Common myeloid progenitor, CD34-positive (primary cell): ENCODE data around the gene ADAMTS12.

Experiments
- CTCF ChIA-PET: fragments of 350-600 bp; sonication (Branson Sonifier 250); formaldehyde crosslinking; loops from one replicate; lab custom pipeline; 2021; ENCODE audit warnings: antibody characterized with exemption; lab: Charles Lee
- POLR2A ChIA-PET: fragments of 350-600 bp; sonication (Branson Sonifier 250); formaldehyde crosslinking; loops from one replicate; lab custom pipeline; 2021; ENCODE audit warnings: antibody characterized with exemption; lab: Charles Lee
- DNase-seq, 3 donors: peaks; one replicate each; pipeline versions ENCODE4 v3.0.0 to v3.0.0-alpha.2; 2013
- H3K27ac ChIP-seq, 2 experiments: 1 replicate in 1 of 2; 2 replicates in 1 of 2; pipeline ENCODE4 v1.7.0; 2013; ENCODE audit warnings: inconsistent platforms in 2 of 2, low read length in 2 of 2, mild to moderate bottlenecking in 2 of 2, low read depth in 1 of 2, moderate library complexity in 1 of 2; ENCODE audit not compliant: severe bottlenecking in 2 of 2, insufficient read depth in 1 of 2, poor library complexity in 1 of 2
- H3K27me3 ChIP-seq, 5 experiments: replicated peaks in 2 of 5; 1 replicate in 3 of 5; 2 replicates in 2 of 5; pipeline versions ENCODE4 v1.6.1 to v1.7.0; 2013; ENCODE audit warnings: low read length in 4 of 5, mild to moderate bottlenecking in 2 of 5, moderate library complexity in 2 of 5, inconsistent platforms in 1 of 5; ENCODE audit not compliant: insufficient read depth in 5 of 5, control insufficient read depth in 4 of 5
- H3K36me3 ChIP-seq, 4 experiments: 1 replicate in 2 of 4; 2 replicates in 2 of 4; pipeline versions ENCODE4 v1.6.1 to v1.7.0; 2013; ENCODE audit warnings: low read length in 3 of 4, control low read depth in 1 of 4, mild to moderate bottlenecking in 1 of 4; ENCODE audit not compliant: control insufficient read depth in 4 of 4, insufficient read depth in 4 of 4
- H3K4me1 ChIP-seq, 4 experiments: 1 replicate in 3 of 4; 2 replicates in 1 of 4; pipeline versions ENCODE4 v1.6.1 to v1.7.1; 2013; ENCODE audit warnings: low read length in 3 of 4, mild to moderate bottlenecking in 3 of 4, control low read depth in 1 of 4, inconsistent platforms in 1 of 4, moderate library complexity in 1 of 4; ENCODE audit not compliant: control insufficient read depth in 4 of 4, insufficient read depth in 4 of 4; ENCODE audit errors: control extremely low read depth in 1 of 4
- H3K4me3 ChIP-seq, 7 experiments: 1 replicate in 4 of 7; 2 replicates in 3 of 7; pipeline versions ENCODE4 v1.5.1 to v1.7.0; 2013; ENCODE audit warnings: mild to moderate bottlenecking in 7 of 7, low read length in 6 of 7, moderate library complexity in 6 of 7, inconsistent platforms in 2 of 7, low read depth in 2 of 7, control low read depth in 1 of 7; ENCODE audit not compliant: insufficient read depth in 4 of 7, control insufficient read depth in 1 of 7; ENCODE audit errors: extremely low read depth in 1 of 7
- H3K9me3 ChIP-seq, 5 experiments: 1 replicate in 4 of 5; 2 replicates in 1 of 5; pipeline versions ENCODE4 v1.6.1 to v1.7.1; 2013; ENCODE audit warnings: low read length in 4 of 5, mild to moderate bottlenecking in 2 of 5, inconsistent platforms in 1 of 5, low read depth in 1 of 5, moderate library complexity in 1 of 5; ENCODE audit not compliant: control insufficient read depth in 4 of 5, insufficient read depth in 2 of 5; ENCODE audit errors: control extremely low read depth in 1 of 5
- WGBS: methylation state at CpG from one replicate; pipeline ENCODE4 v1.1.5; 2013; ENCODE audit not compliant: insufficient coverage; 5-methylcytosine and 5-hydroxymethylcytosine counted together

ADAMTS12 gene

DNA sequence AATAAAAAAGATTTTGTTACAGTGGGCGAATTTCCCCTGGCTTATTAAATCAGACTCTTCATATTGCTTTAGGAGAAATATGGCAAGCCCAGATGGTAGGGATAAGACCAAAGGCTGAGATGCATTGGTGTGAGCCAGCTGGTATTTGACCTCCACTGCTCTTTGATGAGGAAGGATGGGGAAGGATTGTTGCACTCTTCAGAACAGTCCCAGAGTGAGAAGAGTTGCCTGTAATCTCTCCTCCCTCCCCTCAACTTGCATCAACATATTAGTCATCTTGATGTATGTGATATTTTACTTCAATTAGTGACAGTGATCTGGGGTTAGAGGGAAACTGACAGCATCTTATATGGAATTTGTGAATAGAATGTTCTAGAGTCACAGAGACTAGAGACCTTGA, 136.6 kb downstream of the ADAMTS12 start:
- no peaks in the 10 kb centered on the region for H3K36me3 ChIP-seq
- whole genome bisulfite sequencing, result 100% methylated on average over 1 of the region's 1 CpG
- no peak overlapping the region for H3K4me3 ChIP-seq
- ChIA-PET CTCF (no interaction called here), POLR2A (no interaction called here)
- no peak for DNase-seq
- no peaks in the 10 kb centered on the region for H3K27me3 ChIP-seq
- no peaks in the 10 kb centered on the region for H3K4me1 ChIP-seq
- no peaks in the 10 kb centered on the region for H3K9me3 ChIP-seq
- no peak overlapping the region for H3K27ac ChIP-seq

- no CpG with 5 or more reads among the region's 4 CpGs for WGBS
- DNase-seq, result no peak
- POLR2A ChIA-PET, result no interaction called here
- CTCF ChIA-PET, result no interaction called here
- H3K27me3 ChIP-seq, result no peaks in the 10 kb centered on the region
- no peaks in the 10 kb centered on the region for H3K36me3 ChIP-seq
- H3K9me3 ChIP-seq, result no peaks in the 10 kb centered on the region
- H3K27ac ChIP-seq, result no peak overlapping the region
- no peak overlapping the region for H3K4me3 ChIP-seq
- no peaks in the 10 kb centered on the region for H3K4me1 ChIP-seq
Observed at GRCh38 chr5:33753704-33754103, 138.1 kb downstream of the ADAMTS12 start.

GRCh38 chr5:33748754-33749153, 143.0 kb downstream of the ADAMTS12 start:
- no peaks in the 10 kb centered on the region for H3K9me3 ChIP-seq
- no peaks in the 10 kb centered on the region for H3K4me1 ChIP-seq
- CTCF ChIA-PET, result no interaction called here
- no peak overlapping the region for H3K4me3 ChIP-seq
- no peaks in the 10 kb centered on the region for H3K36me3 ChIP-seq
- POLR2A ChIA-PET, result no interaction called here
- no peak for DNase-seq
- no peaks in the 10 kb centered on the region for H3K27me3 ChIP-seq
- no CpG with 5 or more reads among the region's 1 CpG for WGBS
- H3K27ac ChIP-seq, result no peak overlapping the region

DNA sequence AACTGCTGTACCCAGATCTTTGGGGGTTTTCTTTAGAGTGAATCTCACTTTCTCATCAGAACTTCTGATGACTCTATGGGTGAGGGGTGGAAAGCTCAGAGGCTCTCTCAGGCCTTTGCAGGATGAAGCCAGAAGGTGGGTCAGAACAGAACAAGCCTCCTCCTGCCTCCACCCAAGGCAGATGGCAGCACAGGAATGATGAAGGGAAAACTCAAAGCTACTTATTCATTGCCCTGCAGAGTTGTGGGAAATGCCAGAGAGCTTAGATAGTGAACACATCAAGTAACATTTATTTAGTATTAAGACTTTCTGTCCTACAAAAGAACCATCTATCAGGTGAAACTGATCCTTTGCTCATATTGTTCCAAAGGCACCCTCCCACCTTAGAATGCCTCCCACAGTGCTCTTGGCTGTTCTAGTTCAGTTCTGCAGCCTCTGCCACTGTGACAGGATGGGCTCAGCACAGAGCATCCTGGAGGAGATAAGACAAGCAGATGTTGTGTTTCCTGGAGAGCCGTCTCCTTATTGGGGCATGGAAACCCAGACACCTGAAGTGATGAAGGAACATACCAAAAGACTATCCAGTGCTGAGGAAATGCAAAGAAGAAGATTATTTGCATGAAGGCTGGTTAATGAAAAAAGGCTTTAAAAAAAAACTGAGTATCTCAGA, 146.6 kb downstream of the ADAMTS12 start:
- WGBS, result 83% methylated on average over 1 of the region's 1 CpG
- H3K4me1 ChIP-seq, result no peaks in the 10 kb centered on the region
- no peak overlapping the region for H3K27ac ChIP-seq
- ChIA-PET POLR2A (no interaction called here), CTCF (no interaction called here)
- no peak overlapping the region for H3K4me3 ChIP-seq
- H3K27me3 ChIP-seq, result no peaks in the 10 kb centered on the region
- no peak for DNase-seq
- no peaks in the 10 kb centered on the region for H3K36me3 ChIP-seq
- H3K9me3 ChIP-seq, result no peaks in the 10 kb centered on the region

GRCh38 chr5:33743099-33743498, 148.7 kb downstream of the ADAMTS12 start:
- Histone ChIP-seq H3K27me3 (no peaks in the 10 kb centered on the region), H3K4me3 (no peak overlapping the region), H3K4me1 (no peaks in the 10 kb centered on the region), H3K27ac (no peak overlapping the region), H3K9me3 (no peaks in the 10 kb centered on the region), H3K36me3 (no peaks in the 10 kb centered on the region)
- ChIA-PET CTCF (no interaction called here), POLR2A (no interaction called here)
- DNase-seq, result no peak
- WGBS, result 93% methylated on average over 3 of the region's 3 CpGs

GRCh38 chr5:33742181-33742580, 149.6 kb downstream of the ADAMTS12 start:
- no peak overlapping the region for H3K27ac ChIP-seq
- no peaks in the 10 kb centered on the region for H3K9me3 ChIP-seq
- POLR2A ChIA-PET, result no interaction called here
- H3K27me3 ChIP-seq, result no peaks in the 10 kb centered on the region
- H3K4me1 ChIP-seq, result no peaks in the 10 kb centered on the region
- 100% methylated on average over 1 of the region's 2 CpGs for WGBS
- no peak for DNase-seq
- CTCF ChIA-PET, result no interaction called here
- no peak overlapping the region for H3K4me3 ChIP-seq
- H3K36me3 ChIP-seq, result no peaks in the 10 kb centered on the region

DNA sequence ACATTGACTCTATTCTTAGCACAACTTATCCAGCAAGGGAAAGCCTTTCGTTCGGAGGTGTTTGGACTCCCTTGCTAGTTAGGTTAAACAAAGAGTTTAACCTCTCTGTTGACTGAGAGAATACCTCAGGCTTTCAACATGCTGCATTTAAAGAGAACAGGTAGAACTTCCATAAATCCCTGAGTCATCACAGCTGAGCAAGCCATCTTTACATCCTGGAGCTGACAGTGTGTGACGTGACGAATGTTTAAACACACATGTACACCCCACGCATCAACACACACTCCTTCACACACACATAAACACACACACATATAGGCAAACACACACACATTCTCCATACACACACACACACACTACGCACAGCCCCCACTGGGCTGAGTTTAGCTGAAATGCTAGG, 152.8 kb downstream of the ADAMTS12 start:
- H3K4me1 ChIP-seq, result no peaks in the 10 kb centered on the region
- ChIA-PET POLR2A (no interaction called here), CTCF (no interaction called here)
- no peak overlapping the region for H3K4me3 ChIP-seq
- WGBS, result 100% methylated on average over 5 of the region's 6 CpGs
- no peaks in the 10 kb centered on the region for H3K36me3 ChIP-seq
- no peak overlapping the region for H3K27ac ChIP-seq
- no peak for DNase-seq
- H3K9me3 ChIP-seq, result no peaks in the 10 kb centered on the region
- no peaks in the 10 kb centered on the region for H3K27me3 ChIP-seq
